Diencephalon (tissue), 1 donor: ENCODE measurements around the gene TRMT5. TPM values are rescaled to one million over a fixed set of nuclear protein-coding genes. Genes with fewer than 3 reads are reported as not detected.

Experiments
- small RNA-seq: library from RNA; depleted of rRNA; stranded (forward); fragments of <200 nt; gene quantifications from one replicate; pipeline ENCODE3, GENCODE V24; 2014
- total RNA-seq: library from RNA; depleted of rRNA; stranded (reverse); fragments of >200 nt; gene quantifications from one replicate; pipeline ENCODE4 v1.2.3, GENCODE V29; 2014

The TRMT5 gene, protein sequence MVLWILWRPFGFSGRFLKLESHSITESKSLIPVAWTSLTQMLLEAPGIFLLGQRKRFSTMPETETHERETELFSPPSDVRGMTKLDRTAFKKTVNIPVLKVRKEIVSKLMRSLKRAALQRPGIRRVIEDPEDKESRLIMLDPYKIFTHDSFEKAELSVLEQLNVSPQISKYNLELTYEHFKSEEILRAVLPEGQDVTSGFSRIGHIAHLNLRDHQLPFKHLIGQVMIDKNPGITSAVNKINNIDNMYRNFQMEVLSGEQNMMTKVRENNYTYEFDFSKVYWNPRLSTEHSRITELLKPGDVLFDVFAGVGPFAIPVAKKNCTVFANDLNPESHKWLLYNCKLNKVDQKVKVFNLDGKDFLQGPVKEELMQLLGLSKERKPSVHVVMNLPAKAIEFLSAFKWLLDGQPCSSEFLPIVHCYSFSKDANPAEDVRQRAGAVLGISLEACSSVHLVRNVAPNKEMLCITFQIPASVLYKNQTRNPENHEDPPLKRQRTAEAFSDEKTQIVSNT
- 22.8 TPM for total RNA-seq

DNA sequence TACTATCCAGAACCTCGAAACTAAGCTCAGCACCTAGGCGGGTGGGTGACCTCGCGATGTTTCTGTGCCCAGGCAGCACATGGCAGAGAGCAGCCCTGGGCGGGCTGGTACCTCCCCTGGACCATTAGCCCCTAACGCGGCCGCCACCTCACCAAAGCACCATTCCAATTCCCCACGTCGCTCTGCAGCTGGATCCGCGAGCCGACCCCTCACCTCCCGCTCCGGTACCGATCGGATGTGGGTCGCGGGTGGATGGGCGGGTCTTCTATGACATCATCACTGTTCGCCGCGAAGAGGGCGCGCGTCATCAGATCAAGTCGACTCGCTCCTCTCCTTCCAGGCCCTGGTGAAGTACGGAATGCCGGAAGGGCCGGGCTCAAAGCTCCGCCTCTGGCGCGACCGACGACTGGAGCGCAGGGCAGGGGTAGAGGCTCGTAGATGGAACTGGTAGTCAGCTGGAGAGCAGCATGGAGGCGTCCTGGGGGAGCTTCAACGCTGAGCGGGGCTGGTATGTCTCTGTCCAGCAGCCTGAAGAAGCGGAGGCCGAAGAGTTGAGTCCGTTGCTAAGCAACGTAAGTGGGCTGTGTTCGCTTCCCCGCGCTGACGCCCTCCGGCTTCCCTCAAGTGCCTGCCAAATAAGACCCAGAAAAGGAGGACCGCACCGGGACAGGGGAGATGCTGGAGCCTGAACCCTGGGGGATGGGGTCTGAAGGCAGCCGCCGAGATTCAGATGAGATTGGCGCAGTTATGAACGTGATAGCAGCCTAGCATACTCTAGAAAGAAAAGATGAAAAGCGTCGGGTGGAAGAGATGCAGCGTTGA, at the start of gene TRMT5, which contains the start of gene SLC38A6:
TRMT5 (minus strand) TSS at position 269 of the 822 bp plus-strand sequence; CDS start at position 163, 106 bp downstream.
SLC38A6 (plus strand) TSS at position 435 of the 822 bp plus-strand sequence; CDS start at position 468, 33 bp downstream.

Small RNAs within 50 kb of the gene (small RNA-seq; reads per million reads assigned to genes)
- gene RNU6-398P: not detected

Other genes starting within 250 kb of the TRMT5 start
- gene MNAT1, start 246.3 kb downstream of the TRMT5 start, total RNA-seq: 93.0 TPM
- 78.7 TPM for gene SLC38A6, start 166 bp upstream of the TRMT5 start, total RNA-seq